H54 (cell line): ENCODE data around the gene OR6V1.
"Not testable (repeated sequence)": the region's sequence is repeated elsewhere in the genome, so short reads cannot be mapped to it uniquely, and the experiment has no call there.

ENCODE experiments used
- DNase-seq: peaks from one replicate; pipeline ENCODE4 v3.0.0; 2011; ENCODE audit warnings: low spot score, mixed read lengths; ENCODE audit not compliant: insufficient read length
- FAIRE-seq: peaks from 3 replicates; lab custom pipeline; 2011; peaks lifted over from hg19 to GRCh38; lab: Jason Lieb, UNC
- POLR2A ChIP-seq: IDR thresholded peaks from 2 replicates; pipeline ENCODE4 v1.6.1; 2011; ENCODE audit warnings: low read depth, mild to moderate bottlenecking, low read length

The OR6V1 gene

GRCh38 chr7:143055754-143056153 is 3.6 kb downstream of the OR6V1 start:
- no peak for FAIRE-seq
- TF ChIP-seq POLR2A: no peak

DNA sequence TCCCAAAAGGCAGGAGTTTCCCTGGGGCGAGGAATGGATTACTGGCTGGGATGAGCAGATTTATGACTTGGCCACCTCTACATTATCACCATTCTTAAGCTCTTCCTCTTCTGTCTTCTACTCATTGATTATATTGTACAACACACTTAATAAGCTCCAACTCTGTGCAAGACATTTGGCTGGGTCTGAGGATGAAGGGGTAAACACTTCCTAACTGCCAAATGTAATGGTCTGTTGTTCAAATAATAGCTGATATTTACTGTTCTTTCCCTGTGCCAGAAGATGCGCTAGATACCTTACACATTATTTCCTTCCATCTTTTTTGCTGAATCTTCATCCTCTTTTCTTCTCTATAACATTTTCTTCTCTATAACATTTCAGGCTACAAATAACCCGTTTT is 11.6 kb downstream of the OR6V1 start:
- DNase-seq (no peak), FAIRE-seq (no peak)
- TF ChIP-seq POLR2A: no peak

More at GRCh38 chr7:143055754-143056153, 3.6 kb downstream of the OR6V1 start:
- no peak for DNase-seq

- FAIRE-seq (no peak), DNase-seq (no peak)
These were observed 16.3 kb downstream of the OR6V1 start for GRCh38 chr7:143068446-143068845.

DNA sequence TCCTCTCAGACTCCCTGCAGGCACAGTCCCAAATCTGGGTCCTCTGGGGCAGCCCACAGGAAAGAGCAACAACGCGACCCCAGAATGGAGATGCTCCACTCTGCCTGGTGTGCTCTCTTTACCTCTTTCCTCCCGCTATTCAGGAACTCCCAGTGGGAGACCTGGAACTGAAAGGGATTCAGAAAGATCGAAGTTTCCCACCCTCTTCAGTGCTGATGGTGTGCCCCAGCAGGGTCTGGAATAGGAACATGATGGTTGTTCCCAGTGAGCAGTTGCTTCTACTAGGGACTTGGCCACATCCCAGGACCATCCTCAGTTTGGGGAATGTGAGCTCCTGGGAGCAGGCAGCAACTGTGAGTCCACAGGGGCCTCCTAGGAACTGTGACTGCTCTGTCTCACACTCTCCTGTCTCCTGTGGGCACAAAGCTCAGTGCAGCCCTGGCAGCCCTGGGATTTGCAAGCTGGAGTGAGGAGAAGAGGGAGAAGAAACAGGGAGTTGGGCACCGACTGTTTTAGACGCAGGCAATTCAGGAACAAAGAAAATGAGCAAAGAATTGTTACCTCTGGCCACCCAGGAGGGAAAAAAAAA is 17.9 kb downstream of the OR6V1 start:
- FAIRE-seq (no peak), DNase-seq (no peak)
- TF ChIP-seq POLR2A: no peak

More at GRCh38 chr7:143068446-143068845, 16.3 kb downstream of the OR6V1 start:
- no peak for TF ChIP-seq POLR2A

- no peak for DNase-seq
- no peak for FAIRE-seq
- TF ChIP-seq POLR2A: no peak
These were observed 21.4 kb downstream of the OR6V1 start for GRCh38 chr7:143073556-143073955.

GRCh38 chr7:143074141-143074540 is 22.0 kb downstream of the OR6V1 start:
- FAIRE-seq (no peak), DNase-seq (no peak)
- TF ChIP-seq POLR2A: no peak

DNA sequence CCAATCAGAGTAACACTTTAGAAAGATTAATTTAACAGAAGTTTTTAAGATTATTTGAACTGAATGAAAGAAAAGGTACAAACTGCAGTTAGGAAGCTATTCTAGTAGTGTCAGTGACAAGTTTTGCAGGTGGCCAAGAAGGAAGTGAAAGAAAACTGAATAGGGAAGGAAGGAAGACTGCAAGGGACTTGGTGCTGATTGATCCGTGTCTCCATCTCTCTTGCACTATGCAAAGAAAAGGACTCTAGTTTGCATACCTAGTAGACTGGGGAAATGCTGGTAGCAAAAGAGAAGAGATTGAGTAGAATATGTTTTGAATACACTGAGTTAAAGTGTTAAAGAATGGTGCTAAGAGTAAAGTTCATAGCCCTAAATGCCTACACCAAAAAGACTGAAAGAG is 33.0 kb downstream of the OR6V1 start:
- TF ChIP-seq POLR2A: no peak
- no peak for FAIRE-seq
- DNase-seq: no peak

GRCh38 chr7:143085610-143086009 is 33.5 kb downstream of the OR6V1 start:
- FAIRE-seq, DNase-seq: not testable (repeated sequence)

- FAIRE-seq, DNase-seq: not testable (repeated sequence)
These were observed 36.5 kb downstream of the OR6V1 start for GRCh38 chr7:143088549-143089231.

- no peak for DNase-seq
- no peak for FAIRE-seq
- no peak for TF ChIP-seq POLR2A
These were observed 44.0 kb downstream of the OR6V1 start for GRCh38 chr7:143096146-143096545.

- not testable (repeated sequence) for DNase-seq, FAIRE-seq
These were observed 47.4 kb downstream of the OR6V1 start for GRCh38 chr7:143099579-143099978.
